H1 (cell line): Measurements from ENCODE around the gene CDYL. TPM values are rescaled to one million over a fixed set of nuclear protein-coding genes. Genes with fewer than 3 reads are reported as not detected.

Experiments
- CTCF ChIA-PET: fragments of 300-600 bp; sonication (Branson Sonifier 250); formaldehyde crosslinking; loops from one replicate; lab custom pipeline; 2021; ENCODE audit not compliant: partially characterized antibody; lab: Charles Lee
- POLR2A ChIA-PET: fragments of 300-600 bp; sonication (Branson Sonifier 250); formaldehyde crosslinking; loops from one replicate; lab custom pipeline; 2021; ENCODE audit warnings: inconsistent platforms; ENCODE audit not compliant: partially characterized antibody; lab: Charles Lee
- DNase-seq, 2 experiments: peaks; one replicate each; pipeline versions ENCODE4 v3.0.0 to v3.0.0-alpha.2; 2010 to 2022; ENCODE audit warnings: low spot score in 2 of 2, low read depth in 1 of 2, mixed read lengths in 1 of 2
- FAIRE-seq: peaks from 2 replicates; lab custom pipeline; 2011; peaks lifted over from hg19 to GRCh38; lab: Jason Lieb, UNC
- H2AFZ ChIP-seq: 2 replicates; pipeline ENCODE4 v1.8.1; 2012; ENCODE audit warnings: low read length, inconsistent platforms
- H2AK5ac ChIP-seq: 2 replicates; pipeline ENCODE4 v1.6.1; 2013; ENCODE audit warnings: low read depth, low read length
- H2BK120ac ChIP-seq: replicated peaks from 2 replicates; pipeline ENCODE3; 2013; ENCODE audit warnings: low read depth, low read length, inconsistent platforms
- H2BK12ac ChIP-seq: 2 replicates; pipeline ENCODE4 v1.6.1; 2013; ENCODE audit warnings: low read depth, low read length
- H2BK15ac ChIP-seq: 2 replicates; pipeline ENCODE4 v1.6.1; 2013; ENCODE audit warnings: low read length
- H2BK20ac ChIP-seq: 2 replicates; pipeline ENCODE4 v1.6.1; 2013; ENCODE audit warnings: low read length
- H2BK5ac ChIP-seq: 2 replicates; pipeline ENCODE4 v1.6.1; 2013; ENCODE audit warnings: low read depth, low read length
- H3K14ac ChIP-seq: 2 replicates; pipeline ENCODE4 v1.6.1; 2013; ENCODE audit warnings: inconsistent platforms; ENCODE audit not compliant: insufficient read length
- H3K18ac ChIP-seq: 2 replicates; pipeline ENCODE4 v1.6.1; 2013; ENCODE audit warnings: low read length; ENCODE audit errors: extremely low read depth
- H3K23ac ChIP-seq: 2 replicates; pipeline ENCODE4 v1.6.1; 2013; ENCODE audit warnings: inconsistent platforms; ENCODE audit not compliant: insufficient read length
- H3K23me2 ChIP-seq: 2 replicates; pipeline ENCODE4 v1.6.1; 2013; ENCODE audit warnings: low read depth, low read length
- H3K27ac ChIP-seq: 2 replicates; pipeline ENCODE4 v1.6.1; 2011; ENCODE audit warnings: low read depth, low read length, inconsistent platforms
- H3K27me3 ChIP-seq, 4 experiments: replicated peaks in 1 of 4; 1 replicate in 1 of 4; 2 replicates in 3 of 4; pipeline versions ENCODE4 v1.6.1 to v1.8.1; 2011 to 2013; ENCODE audit warnings: low read length in 3 of 4, mild to moderate bottlenecking in 3 of 4, inconsistent platforms in 2 of 4, mixed read lengths in 2 of 4, moderate library complexity in 1 of 4; ENCODE audit not compliant: control insufficient read depth in 3 of 4, insufficient read depth in 3 of 4; ENCODE audit errors: extremely low read depth in 1 of 4
- H3K36me3 ChIP-seq, 4 experiments: 2 replicates each; pipeline versions ENCODE4 v1.6.1 to v1.8.1; 2011 to 2013; ENCODE audit warnings: mild to moderate bottlenecking in 4 of 4, low read length in 3 of 4, moderate library complexity in 2 of 4, control low read depth in 1 of 4, inconsistent platforms in 1 of 4; ENCODE audit not compliant: insufficient read depth in 4 of 4, control insufficient read depth in 2 of 4
- H3K4ac ChIP-seq: replicated peaks from 2 replicates; pipeline ENCODE3; 2013; ENCODE audit warnings: low read length, low read depth, mixed read lengths, inconsistent platforms; ENCODE audit not compliant: insufficient read length
- H3K4me1 ChIP-seq, 4 experiments: replicated peaks in 1 of 4; 1 replicate in 1 of 4; 2 replicates in 3 of 4; pipeline versions ENCODE4 v1.6.1 to v1.8.1; 2011 to 2013; ENCODE audit warnings: low read length in 3 of 4, inconsistent platforms in 2 of 4, mixed read lengths in 1 of 4; ENCODE audit not compliant: insufficient read depth in 4 of 4, control insufficient read depth in 3 of 4
- H3K4me2 ChIP-seq, 2 experiments: 2 replicates each; pipeline versions ENCODE4 v1.6.1 to v1.8.1; 2011 to 2013; ENCODE audit warnings: low read depth in 2 of 2, low read length in 2 of 2, control low read depth in 1 of 2, inconsistent platforms in 1 of 2, mild to moderate bottlenecking in 1 of 2; ENCODE audit not compliant: insufficient read depth in 1 of 2
- H3K4me3 ChIP-seq, 4 experiments: fragments of 200-600, 300-600 bp in 1 of 4; sonication (generic), shearing (Covaris generic), sonication (Bioruptor Twin) in 1 of 4; 2 replicates each; pipeline versions ENCODE4 v1.5.1 to v1.8.1; 2011 to 2016; ENCODE audit warnings: low read length in 4 of 4, low read depth in 3 of 4, control low read depth in 2 of 4, inconsistent platforms in 2 of 4, mild to moderate bottlenecking in 2 of 4, mixed read lengths in 1 of 4, moderate library complexity in 1 of 4; ENCODE audit not compliant: insufficient read depth in 2 of 4; ENCODE audit errors: extremely low read depth in 1 of 4
- H3K56ac ChIP-seq: replicated peaks from 2 replicates; pipeline ENCODE3; 2013; ENCODE audit warnings: low read depth, mild to moderate bottlenecking, mixed read lengths, low read length, inconsistent platforms; ENCODE audit not compliant: insufficient read length
- H3K79me1 ChIP-seq: 2 replicates; pipeline ENCODE4 v1.6.1; 2013; ENCODE audit warnings: low read depth, low read length, control low read depth
- H3K79me2 ChIP-seq, 2 experiments: 2 replicates each; pipeline versions ENCODE4 v1.6.1 to v1.8.1; 2012 to 2013; ENCODE audit warnings: low read length in 2 of 2, mild to moderate bottlenecking in 2 of 2, inconsistent platforms in 1 of 2; ENCODE audit not compliant: insufficient read depth in 2 of 2, control insufficient read depth in 1 of 2
- H3K9ac ChIP-seq, 4 experiments: replicated peaks in 1 of 4; 1 replicate in 1 of 4; 2 replicates in 3 of 4; pipeline versions ENCODE4 v1.6.1 to v1.8.1; 2011 to 2013; ENCODE audit warnings: low read depth in 3 of 4, low read length in 3 of 4, control low read depth in 2 of 4, mild to moderate bottlenecking in 2 of 4, moderate library complexity in 2 of 4, inconsistent platforms in 1 of 4; ENCODE audit errors: extremely low read depth in 1 of 4
- H3K9me3 ChIP-seq, 2 experiments: 2 replicates each; pipeline versions ENCODE4 v1.6.1 to v1.8.1; 2012 to 2013; ENCODE audit warnings: mild to moderate bottlenecking in 2 of 2, moderate library complexity in 2 of 2, control low read depth in 1 of 2, inconsistent platforms in 1 of 2, low read depth in 1 of 2, low read length in 1 of 2, mixed read lengths in 1 of 2; ENCODE audit not compliant: insufficient read depth in 2 of 2
- H4K20me1 ChIP-seq, 2 experiments: replicated peaks in 1 of 2; 2 replicates each; pipeline versions ENCODE3 to v1.8.1; 2011 to 2013; ENCODE audit warnings: inconsistent platforms in 2 of 2, low read length in 2 of 2, mild to moderate bottlenecking in 1 of 2; ENCODE audit not compliant: insufficient read depth in 2 of 2, control insufficient read depth in 1 of 2
- H4K5ac ChIP-seq: 2 replicates; pipeline ENCODE4 v1.6.1; 2013; ENCODE audit warnings: low read length, low read depth, mixed read lengths, inconsistent platforms; ENCODE audit not compliant: insufficient read length
- H4K8ac ChIP-seq: 2 replicates; pipeline ENCODE4 v1.8.0; 2013; ENCODE audit warnings: mild to moderate bottlenecking, moderate library complexity, low read length, inconsistent platforms; ENCODE audit not compliant: insufficient read depth; ENCODE audit errors: extremely low read depth
- H4K91ac ChIP-seq: replicated peaks from 2 replicates; pipeline ENCODE3; 2013; ENCODE audit warnings: low read length, mixed read lengths, inconsistent platforms; ENCODE audit not compliant: insufficient read length
- ATF2 ChIP-seq: IDR thresholded peaks from 2 replicates; pipeline ENCODE4 v1.6.1; 2012; ENCODE audit warnings: low read length, inconsistent platforms
- BACH1 ChIP-seq: IDR thresholded peaks from 2 replicates; pipeline ENCODE4 v1.6.1; 2012; ENCODE audit warnings: low read length, improper control_type of control experiment
- CBX5 ChIP-seq: fragments of 300-800, 300-1000 bp; sonication (generic); IDR thresholded peaks from 2 replicates; pipeline ENCODE4 v1.7.1; 2016; ENCODE audit warnings: antibody characterized with exemption, low read length, low read depth
- CREB1 ChIP-seq: IDR thresholded peaks from 2 replicates; pipeline ENCODE4 v1.6.1; 2012; ENCODE audit warnings: inconsistent platforms
- EGR1 ChIP-seq: IDR thresholded peaks from 2 replicates; pipeline ENCODE4 v1.6.1; 2011; ENCODE audit warnings: low read depth, low read length, borderline replicate concordance
- EZH2 ChIP-seq: fragments of 200-600 bp; sonication (generic); IDR thresholded peaks from 2 replicates; pipeline ENCODE4 v1.7.1; 2012; ENCODE audit warnings: low read depth, mild to moderate bottlenecking, moderate library complexity, low read length, inconsistent platforms; ENCODE audit not compliant: severe bottlenecking
- KDM1A ChIP-seq: fragments of 200-600, 300-600 bp; sonication (generic); IDR thresholded peaks from 2 replicates; pipeline ENCODE4 v1.7.1; 2016; ENCODE audit warnings: mild to moderate bottlenecking, low read length, borderline replicate concordance
- MAFK ChIP-seq: IDR thresholded peaks from 2 replicates; pipeline ENCODE4 v1.6.1; 2012; ENCODE audit warnings: low read depth, mild to moderate bottlenecking, improper control_type of control experiment, low read length
- POU5F1 ChIP-seq: IDR thresholded peaks from 2 replicates; pipeline ENCODE4 v1.6.1; 2011; ENCODE audit warnings: low read depth, mild to moderate bottlenecking, low read length, moderate library complexity
- SP1 ChIP-seq: IDR thresholded peaks from 2 replicates; pipeline ENCODE4 v1.6.1; 2011; ENCODE audit warnings: low read depth, low read length
- TCF12 ChIP-seq: IDR thresholded peaks from 2 replicates; pipeline ENCODE4 v1.6.1; 2011; ENCODE audit warnings: low read depth, mild to moderate bottlenecking, low read length
- WGBS, 2 experiments: shearing (Covaris generic) in 1 of 2; methylation state at CpG; one replicate each; pipeline versions ENCODE4 v1.1.6 to v1.1.7; 2013 to 2015; ENCODE audit warnings: low lambda C conversion rate in 2 of 2, mixed read lengths in 2 of 2, inconsistent platforms in 1 of 2, low coverage in 1 of 2, missing lambda C conversion rate in 1 of 2; ENCODE audit not compliant: insufficient replicate concordance in 2 of 2, insufficient coverage in 1 of 2, insufficient read length in 1 of 2; ENCODE audit errors: extremely low coverage in 1 of 2, missing lambda C conversion rate in 1 of 2; 5-methylcytosine and 5-hydroxymethylcytosine counted together
- polyA plus RNA-seq, 7 experiments: library from polyadenylated mRNA; depleted of rRNA in 3 of 7; stranded (reverse) in 5 of 7; unstranded in 2 of 7; fragments of >200 nt in 5 of 7; fragments of 200-250 nt in 2 of 7; gene quantifications; 1 replicate in 5 of 7; 2 replicates in 1 of 7; 4 replicates in 1 of 7; pipeline versions ENCODE4 v1.2.1 to v1.2.3, GENCODE V29; 2011 to 2013; ENCODE audit warnings: missing spikeins in 2 of 7, mixed read lengths in 2 of 7
- total RNA-seq: library from RNA; stranded (reverse); fragmentation: NEBNext Ultra II Directional; extraction: Animal tissue kit (Norgen Biotek cat#: 25700); gene quantifications from 2 replicates; pipeline ENCODE4 v1.2.1, GENCODE V29; 2021
- TF ChIP-seq, protein P1 (sequence below): IDR thresholded peaks from 2 replicates; pipeline ENCODE4 v1.6.1; 2011; ENCODE audit warnings: low read length, improper control_type of control experiment

CDYL gene
- total and polyA plus RNA-seq, 2 of the 8 experiments (the other 6 are each of a cell fraction or from before 2014, with no cell fraction given) = 56.4 to 119 TPM

DNA sequence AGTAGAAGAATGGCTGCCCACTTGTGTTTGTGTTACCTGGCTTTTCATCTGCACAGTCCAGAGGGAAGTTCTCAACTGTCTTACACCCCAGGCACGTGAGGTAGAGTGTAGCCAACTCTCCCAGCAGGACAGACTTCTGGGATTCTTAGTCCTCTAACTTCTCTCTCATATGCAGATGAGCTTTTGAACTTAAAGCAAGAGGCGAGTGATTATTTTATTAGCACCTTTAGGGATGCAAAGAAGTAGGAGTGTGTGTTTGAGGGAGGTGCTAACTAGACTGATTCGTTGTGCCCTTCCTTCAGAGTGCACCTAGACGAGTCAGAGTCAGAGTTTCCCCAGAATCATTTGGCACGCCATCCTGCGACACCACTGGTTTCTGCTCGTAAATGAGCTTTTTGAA lies 10.8 kb downstream of the CDYL start:
- no peak overlapping the region for H2BK12ac ChIP-seq
- H2BK120ac ChIP-seq = no peak overlapping the region
- WGBS, 2 experiments = 44% methylated on average over 7 of the region's 7 CpGs; no CpG with 5 or more reads in 1 of the 2 experiments
- H3K4me3 ChIP-seq = peak overlapping the region in 1 of 4 experiments; percentile 7; a peak in 3 of 8 replicates
- peaks cover 66 to 98% of the 10 kb centered on the region in 2 experiments for H3K79me2 ChIP-seq
- H4K5ac ChIP-seq = no peak overlapping the region
- POLR2A ChIA-PET = interaction anchor here (1.0 to 1.2 kb wide), 3 partner anchors 9 to 24 kb away, joined by 3 to 5 read pairs (median 3); no protein-coding TSS in a partner anchor
- CTCF ChIA-PET = interaction anchor here (0.8 to 2.9 kb wide), 4 partner anchors 30 to 398 kb away, joined by 3 to 11 read pairs (median 6); no protein-coding TSS in a partner anchor
- H3K18ac ChIP-seq = no peak overlapping the region
- no peak overlapping the region for H4K91ac ChIP-seq
- no peak for FAIRE-seq
- no peak overlapping the region for H2BK20ac ChIP-seq
- no peak overlapping the region for H3K23ac ChIP-seq
- H3K79me1 ChIP-seq = peaks cover 30% of the 10 kb centered on the region
- no peak overlapping the region for H2BK15ac ChIP-seq
- no peak overlapping the region for H2AK5ac ChIP-seq
- H2AFZ ChIP-seq = no peak overlapping the region
- no peak overlapping the region for H3K4ac ChIP-seq
- H3K4me2 ChIP-seq = peak overlapping the region; percentile 44 to 54
- no peak overlapping the region for H4K8ac ChIP-seq
- no peaks in the 10 kb centered on the region for H3K36me3 ChIP-seq
- no peak for DNase-seq
- H3K14ac ChIP-seq = no peak overlapping the region
- no peak overlapping the region for H3K56ac ChIP-seq
- H3K23me2 ChIP-seq = no peaks in the 10 kb centered on the region
- H3K9me3 ChIP-seq = no peaks in the 10 kb centered on the region
- peaks cover 0 to 3% (median 0%) of the 10 kb centered on the region in 4 experiments; a peak in 2 of 7 replicates for H3K27me3 ChIP-seq
- peaks cover 9 to 31% (median 22%) of the 10 kb centered on the region in 4 experiments for H3K4me1 ChIP-seq
- no peak overlapping the region for H3K9ac ChIP-seq
- peaks cover 68 to 79% of the 10 kb centered on the region in 2 experiments for H4K20me1 ChIP-seq
- no peak overlapping the region for H2BK5ac ChIP-seq
- H3K27ac ChIP-seq = no peak overlapping the region
- TF ChIP-seq KDM1A (no peak), TCF12 (no peak), CBX5 (no peak), EZH2 (no peak), EGR1 (no peak), CREB1 (no peak), BACH1 (no peak), SP1 (no peak), MAFK (no peak), ATF2 (no peak), POU5F1 (no peak)
- TF ChIP-seq, protein P1, sequence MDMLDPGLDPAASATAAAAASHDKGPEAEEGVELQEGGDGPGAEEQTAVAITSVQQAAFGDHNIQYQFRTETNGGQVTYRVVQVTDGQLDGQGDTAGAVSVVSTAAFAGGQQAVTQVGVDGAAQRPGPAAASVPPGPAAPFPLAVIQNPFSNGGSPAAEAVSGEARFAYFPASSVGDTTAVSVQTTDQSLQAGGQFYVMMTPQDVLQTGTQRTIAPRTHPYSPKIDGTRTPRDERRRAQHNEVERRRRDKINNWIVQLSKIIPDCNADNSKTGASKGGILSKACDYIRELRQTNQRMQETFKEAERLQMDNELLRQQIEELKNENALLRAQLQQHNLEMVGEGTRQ = no peak
